ENCODE data around the gene SRRM2.
A peak's percentile ranks its signal among the peaks of the same experiment; 100 is the strongest.

The SRRM2 gene

DNA sequence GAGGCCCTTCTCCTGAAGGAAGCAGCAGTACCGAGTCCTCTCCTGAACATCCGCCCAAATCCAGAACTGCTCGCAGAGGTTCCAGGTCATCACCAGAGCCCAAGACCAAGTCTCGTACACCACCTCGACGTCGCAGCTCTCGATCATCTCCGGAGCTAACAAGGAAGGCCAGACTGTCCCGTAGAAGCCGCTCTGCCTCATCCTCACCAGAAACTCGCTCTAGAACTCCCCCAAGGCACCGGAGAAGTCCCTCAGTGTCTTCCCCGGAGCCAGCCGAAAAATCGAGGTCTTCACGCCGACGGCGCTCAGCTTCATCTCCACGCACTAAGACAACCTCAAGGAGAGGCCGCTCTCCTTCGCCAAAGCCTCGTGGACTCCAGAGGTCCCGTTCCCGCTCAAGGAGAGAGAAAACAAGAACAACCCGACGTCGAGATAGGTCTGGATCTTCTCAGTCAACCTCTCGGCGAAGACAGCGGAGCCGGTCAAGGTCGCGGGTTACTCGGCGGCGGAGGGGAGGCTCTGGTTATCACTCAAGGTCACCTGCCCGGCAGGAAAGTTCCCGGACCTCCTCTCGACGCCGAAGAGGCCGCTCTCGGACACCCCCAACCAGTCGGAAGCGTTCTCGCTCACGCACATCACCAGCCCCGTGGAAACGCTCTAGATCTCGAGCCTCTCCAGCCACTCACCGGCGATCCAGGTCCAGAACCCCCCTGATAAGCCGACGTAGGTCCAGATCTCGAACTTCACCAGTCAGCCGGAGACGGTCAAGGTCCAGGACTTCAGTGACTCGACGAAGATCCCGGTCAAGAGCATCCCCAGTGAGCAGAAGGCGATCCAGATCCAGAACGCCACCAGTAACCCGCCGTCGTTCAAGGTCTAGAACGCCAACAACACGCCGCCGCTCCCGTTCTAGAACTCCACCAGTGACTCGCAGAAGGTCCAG, 13.3 kb downstream of the SRRM2 start:
- ATAC-seq, result no peak

DNA sequence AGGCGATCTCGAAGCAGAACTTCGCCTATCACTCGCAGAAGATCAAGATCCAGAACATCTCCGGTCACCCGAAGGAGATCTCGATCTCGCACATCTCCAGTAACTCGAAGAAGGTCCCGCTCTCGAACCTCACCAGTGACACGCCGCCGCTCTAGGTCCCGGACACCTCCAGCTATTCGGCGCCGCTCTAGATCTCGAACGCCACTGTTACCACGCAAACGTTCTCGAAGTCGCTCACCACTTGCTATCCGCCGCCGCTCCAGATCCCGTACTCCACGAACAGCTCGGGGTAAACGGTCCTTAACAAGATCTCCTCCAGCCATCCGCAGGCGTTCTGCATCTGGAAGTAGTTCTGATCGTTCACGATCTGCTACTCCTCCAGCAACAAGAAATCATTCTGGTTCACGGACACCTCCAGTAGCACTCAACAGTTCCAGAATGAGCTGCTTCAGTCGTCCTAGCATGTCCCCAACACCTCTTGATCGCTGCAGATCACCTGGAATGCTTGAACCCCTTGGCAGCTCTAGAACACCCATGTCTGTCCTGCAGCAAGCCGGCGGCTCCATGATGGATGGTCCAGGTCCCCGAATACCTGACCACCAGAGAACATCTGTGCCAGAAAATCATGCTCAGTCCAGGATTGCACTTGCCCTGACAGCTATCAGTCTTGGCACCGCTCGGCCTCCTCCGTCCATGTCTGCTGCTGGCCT, 14.1 kb downstream of the SRRM2 start:
- ATAC-seq, result no peak

DNA sequence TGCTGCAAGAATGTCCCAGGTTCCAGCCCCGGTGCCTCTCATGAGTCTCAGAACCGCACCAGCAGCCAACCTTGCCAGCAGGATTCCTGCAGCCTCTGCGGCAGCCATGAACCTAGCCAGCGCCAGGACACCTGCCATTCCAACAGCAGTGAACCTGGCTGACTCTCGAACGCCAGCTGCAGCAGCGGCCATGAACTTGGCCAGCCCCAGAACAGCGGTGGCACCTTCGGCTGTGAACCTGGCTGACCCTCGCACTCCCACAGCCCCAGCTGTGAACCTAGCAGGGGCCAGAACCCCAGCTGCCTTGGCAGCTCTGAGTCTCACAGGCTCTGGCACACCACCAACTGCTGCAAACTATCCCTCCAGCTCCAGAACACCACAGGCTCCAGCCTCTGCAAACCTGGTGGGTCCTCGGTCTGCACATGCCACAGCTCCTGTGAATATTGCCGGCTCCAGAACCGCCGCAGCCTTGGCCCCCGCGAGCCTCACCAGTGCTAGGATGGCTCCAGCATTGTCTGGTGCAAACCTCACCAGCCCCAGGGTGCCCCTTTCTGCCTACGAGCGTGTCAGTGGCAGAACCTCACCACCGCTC, 14.8 kb downstream of the SRRM2 start:
- ATAC-seq, result no peak

DNA sequence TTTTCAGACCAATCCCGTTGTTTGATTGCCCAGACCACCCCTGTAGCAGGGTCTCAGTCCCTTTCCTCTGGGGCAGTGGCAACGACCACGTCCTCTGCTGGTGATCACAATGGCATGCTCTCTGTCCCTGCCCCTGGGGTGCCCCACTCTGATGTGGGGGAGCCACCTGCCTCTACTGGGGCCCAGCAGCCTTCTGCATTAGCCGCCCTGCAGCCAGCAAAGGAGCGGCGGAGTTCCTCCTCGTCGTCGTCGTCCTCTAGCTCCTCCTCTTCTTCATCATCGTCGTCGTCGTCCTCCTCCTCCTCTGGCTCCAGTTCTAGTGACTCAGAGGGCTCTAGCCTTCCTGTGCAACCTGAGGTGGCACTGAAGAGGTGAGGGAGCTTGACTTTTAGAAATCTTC, 15.5 kb downstream of the SRRM2 start:
- ATAC-seq, result no peak

DNA sequence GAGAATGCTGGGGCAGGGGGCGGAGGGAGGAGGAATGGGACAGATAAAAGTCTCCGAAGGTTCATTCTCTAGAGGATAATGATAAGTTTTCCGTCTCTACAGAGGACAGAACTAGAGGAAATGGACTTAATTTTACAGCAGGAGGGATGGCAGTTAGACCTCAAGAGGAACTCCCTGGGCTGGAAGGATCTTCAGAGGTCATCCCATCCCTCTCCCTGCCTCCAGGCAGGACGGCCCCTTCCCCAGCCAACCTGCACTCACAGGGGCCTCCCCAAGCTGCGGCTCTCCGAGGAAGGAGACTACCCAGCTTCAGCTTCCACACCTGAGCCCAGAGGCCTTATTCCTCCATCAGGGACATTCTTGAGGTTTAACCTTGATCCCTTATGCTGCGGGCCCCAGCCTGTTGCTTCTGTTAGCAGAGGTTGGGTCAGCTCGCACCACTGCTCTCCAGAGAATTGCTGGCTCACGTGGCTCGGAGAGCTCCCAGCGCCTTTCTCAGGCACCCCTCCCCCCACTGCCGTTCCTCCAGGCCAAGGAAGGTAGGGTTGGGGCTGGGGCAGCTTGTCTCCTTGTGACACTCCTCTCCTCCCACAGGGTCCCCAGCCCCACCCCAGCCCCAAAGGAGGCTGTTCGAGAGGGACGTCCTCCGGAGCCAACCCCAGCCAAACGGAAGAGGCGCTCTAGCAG, 16.1 kb downstream of the SRRM2 start:
- ATAC-seq, result no peak

DNA sequence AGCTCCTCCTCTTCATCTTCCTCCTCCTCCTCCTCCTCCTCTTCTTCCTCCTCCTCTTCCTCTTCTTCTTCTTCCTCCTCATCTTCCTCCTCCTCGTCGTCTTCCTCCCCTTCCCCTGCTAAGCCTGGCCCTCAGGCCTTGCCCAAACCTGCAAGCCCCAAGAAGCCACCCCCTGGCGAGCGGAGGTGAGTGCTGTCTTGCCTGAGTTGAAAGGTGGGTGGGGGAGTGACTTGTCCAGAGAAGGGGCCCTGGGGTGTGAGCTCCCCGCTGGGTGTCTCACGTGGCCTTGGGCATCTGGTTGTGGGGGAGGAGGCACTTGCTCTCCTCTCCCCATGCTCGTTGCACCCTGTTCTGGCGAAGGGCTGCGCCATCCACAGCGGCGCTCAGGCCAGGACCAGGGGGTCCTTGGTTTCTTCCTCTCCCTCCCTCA, 16.7 kb downstream of the SRRM2 start:
- ATAC-seq, result no peak

DNA sequence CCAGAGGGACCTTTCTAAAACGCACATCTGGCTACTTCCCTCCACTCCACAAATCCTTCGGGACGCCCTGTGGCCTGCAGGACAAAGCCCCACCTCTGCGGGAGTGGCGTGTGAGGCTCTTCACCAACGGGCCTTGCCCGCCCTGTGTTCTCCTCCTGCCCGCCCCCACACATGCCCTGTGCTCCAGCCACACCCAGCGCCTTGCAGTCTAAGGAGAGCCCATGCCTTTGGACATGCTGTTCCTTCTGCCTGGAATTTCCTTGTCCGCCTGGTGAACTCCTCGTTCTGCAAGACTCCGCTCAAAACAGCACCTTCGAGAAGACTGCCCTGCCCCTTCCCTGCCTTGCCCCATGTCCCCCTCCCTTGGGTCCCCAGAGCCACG, 17.2 kb downstream of the SRRM2 start:
- no peak for ATAC-seq

DNA sequence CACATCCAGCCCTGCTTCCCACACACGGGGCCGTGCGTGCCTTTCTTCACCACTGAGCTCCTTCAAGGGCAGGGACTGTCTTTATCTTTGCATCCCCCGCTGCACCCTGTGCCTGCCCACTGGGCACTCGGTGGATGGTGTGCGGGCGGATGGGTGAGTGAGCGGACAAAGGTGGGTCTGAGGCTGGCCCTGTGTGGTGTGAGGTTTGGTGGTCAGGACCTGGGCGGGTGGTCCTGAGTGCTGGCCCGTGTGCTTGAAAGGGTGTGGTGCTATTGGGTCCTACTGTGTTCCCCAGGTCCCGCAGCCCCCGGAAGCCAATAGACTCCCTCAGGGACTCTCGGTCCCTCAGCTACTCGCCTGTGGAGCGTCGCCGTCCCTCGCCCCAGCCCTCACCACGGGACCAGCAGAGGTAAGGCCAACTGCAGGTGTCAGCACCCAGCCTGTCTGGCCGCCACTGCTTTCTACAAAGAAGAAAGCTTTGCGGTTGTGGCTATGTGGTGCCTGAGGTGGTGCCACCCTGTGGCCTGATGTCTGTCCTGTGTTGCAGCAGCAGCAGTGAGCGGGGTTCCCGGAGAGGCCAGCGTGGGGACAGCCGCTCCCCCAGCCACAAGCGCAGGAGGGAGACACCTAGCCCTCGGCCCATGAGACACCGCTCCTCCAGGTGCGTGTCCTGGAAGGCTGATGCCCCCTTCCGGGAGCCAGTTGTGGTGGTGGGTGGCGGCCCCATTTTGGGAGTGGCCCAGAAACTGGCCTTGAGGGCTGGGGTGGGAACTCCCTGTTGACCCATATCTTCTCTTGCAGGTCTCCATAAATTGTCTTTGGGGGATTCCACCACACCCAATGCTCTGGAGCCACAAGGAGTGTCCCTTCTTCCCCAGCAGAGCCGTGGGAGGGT, 17.9 kb downstream of the SRRM2 start:
- ATAC-seq, result no peak

DNA sequence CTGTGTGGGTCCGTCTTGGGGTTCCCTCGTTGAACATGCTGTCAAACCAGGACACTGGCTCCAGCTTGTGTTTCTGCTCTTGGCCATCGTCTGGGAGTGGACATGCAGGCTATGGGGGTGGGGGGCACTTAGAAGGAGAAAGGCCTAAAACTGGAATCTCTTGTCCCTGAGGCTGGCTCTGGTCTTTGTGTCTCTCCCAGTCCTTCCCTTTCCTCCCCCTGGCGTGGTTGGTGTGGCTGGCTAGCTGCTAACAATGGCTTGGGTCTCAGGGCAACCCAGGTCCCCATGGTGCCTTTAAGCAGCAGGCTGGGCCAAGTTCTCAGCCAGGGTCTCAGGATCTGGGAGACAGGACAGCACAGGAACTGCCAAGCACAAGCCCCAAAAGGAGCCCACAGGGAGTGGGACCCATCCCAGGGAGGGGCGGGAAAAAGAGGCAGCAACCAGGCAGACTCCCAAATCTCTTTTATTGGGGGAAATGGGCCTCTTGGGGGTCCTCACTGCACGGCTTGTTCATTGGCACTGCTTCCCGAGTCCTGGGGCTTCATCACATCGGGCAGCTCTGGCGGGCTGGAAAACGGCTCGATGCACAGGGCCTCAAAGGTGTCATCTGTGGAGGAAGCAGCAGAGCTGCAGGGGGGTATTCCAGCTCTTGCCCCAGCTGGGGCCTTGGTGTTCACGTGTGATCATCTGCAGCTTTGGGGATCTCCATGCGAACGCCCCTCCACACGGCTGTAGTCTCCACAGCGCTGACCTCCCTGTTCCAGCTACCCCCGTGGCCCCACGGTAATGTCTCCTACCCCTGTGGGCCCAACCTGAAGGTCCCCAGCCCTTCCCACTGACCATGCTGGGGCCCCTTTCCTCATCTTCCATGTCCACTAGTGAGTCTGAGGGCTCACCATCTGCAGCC, 19.3 kb downstream of the SRRM2 start:
- ATAC-seq, result no peak

DNA sequence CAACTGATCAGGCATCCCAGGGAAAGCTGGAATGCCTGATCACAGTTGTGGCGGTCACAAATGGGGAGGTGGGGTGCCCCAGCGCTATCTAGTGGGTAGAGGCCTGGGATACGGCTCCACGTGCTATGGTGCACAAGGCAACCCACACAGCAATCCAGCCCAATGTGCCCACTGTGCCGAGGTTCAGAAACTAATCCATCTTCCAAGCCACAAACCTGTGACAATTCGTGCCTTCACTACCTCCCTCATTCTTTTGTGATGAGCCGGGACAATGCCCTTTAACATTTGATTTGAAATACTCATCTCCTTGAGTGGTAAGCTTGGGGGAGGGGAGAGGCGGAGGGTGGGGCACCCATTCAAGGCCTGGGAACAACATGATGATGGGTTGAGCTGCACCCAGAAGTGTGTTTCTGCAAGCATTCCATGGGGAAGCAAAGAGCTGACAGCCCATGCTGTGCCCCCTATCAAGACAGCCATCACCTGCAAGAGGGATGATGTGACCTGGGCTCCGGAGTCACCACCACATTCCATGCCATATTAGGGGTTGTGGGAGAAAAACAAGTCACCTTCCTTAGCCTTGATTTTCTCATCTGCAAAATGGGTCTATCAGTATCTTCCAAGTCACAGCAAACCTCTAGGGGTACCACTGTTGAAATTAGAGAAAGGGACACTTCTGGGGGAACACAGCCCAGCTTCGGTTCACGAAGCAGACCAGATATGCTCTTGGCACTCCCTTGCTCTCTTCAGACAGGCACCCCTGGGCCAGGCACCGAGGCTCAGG, 20.9 kb downstream of the SRRM2 start:
- ATAC-seq, result no peak

DNA sequence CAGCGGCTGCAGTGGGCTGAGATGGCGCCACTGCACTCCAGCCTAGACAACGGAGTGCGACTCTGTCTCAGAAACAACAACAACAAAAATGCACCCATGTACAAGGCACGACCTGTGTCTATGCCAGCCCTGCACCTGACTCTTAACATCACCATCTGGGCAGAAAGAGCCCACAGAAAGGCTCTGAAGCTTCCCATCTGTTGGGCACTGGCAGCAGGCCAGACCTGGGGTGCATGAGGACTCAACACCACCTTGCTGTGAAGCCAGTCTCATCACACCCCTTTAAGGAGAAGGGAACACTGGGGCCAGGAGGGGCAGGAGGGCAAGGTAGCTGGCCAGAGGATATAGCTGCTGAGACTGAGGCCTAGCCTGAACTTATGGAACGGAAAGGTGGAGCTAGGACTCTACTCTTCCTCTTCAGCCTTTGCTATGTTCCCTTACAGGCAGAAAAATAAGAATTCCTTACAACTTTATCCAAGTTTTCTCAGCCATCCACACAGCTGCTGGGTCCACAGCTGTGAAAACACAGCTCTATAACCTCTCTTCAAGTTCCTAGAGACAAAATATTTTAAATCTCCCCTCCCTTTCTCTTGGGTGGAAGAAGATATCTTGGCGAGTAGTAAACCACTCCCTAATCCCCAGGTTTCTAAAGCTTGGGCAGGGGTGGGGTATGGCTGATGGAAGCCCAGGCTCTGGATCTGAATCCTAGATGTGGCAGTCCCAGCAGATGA, 21.9 kb downstream of the SRRM2 start:
- no peak for ATAC-seq

DNA sequence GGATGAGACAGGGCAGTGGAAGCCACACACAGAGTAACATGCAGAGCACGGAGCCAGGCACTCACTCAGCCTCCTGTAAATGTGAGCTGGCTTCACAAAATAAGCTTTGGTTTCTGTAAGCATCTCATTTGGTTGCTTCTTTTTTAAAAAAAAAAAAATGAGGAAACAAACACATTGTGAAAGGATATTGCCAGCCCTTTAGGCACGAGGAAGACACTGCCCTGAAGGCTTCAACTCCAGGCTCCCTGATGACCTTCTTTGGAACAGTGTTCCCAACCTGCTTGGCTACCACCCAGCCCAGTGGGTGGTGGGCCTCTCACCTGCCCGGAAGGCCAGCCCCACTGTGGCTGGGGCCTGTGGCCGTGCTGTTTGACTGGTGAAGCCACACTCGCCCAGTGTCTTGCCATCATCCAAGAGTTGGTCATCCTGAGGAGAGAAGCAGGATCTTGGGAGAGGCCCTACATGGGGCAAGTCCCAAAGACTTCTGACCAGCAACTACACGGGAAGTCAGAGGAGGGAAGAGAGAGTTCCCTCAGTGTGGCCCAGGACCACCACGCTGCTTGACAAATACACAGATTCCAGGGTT, 22.8 kb downstream of the SRRM2 start:
- no peak for ATAC-seq

DNA sequence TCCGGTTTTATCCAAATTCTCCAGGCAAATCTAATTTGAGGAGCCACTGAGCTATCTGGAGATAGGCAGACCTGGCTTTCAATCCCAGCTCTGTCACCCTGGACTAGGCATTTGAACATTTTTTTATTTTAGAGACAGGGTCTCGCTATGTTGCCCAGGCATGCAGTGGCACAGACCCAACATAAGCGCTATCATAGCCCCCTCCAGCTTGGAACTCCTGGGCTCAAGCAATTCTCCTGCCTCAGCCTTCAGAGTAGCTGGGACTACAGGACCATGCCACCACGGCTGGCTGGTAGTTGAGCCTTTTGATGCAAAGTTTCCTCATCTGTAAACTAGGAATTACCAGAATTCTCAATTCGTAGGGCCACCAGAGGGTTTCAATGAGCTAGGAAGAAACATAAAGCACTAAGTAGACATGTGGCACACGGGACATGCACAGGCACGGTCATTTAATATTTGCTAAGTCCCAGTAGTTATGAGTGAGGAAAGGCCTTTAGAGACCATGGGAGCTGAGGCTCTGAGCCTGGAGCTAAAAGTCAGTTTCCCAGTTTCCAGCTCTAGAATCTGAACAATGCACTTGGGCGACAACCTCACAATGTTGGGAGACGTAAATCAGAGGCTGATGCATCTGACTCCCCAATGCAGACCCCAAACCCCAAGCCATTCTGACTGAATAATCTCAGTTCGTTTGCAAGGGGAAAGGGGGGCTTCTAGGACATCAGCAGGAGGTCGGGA, 23.5 kb downstream of the SRRM2 start:
- ATAC-seq, result no peak

DNA sequence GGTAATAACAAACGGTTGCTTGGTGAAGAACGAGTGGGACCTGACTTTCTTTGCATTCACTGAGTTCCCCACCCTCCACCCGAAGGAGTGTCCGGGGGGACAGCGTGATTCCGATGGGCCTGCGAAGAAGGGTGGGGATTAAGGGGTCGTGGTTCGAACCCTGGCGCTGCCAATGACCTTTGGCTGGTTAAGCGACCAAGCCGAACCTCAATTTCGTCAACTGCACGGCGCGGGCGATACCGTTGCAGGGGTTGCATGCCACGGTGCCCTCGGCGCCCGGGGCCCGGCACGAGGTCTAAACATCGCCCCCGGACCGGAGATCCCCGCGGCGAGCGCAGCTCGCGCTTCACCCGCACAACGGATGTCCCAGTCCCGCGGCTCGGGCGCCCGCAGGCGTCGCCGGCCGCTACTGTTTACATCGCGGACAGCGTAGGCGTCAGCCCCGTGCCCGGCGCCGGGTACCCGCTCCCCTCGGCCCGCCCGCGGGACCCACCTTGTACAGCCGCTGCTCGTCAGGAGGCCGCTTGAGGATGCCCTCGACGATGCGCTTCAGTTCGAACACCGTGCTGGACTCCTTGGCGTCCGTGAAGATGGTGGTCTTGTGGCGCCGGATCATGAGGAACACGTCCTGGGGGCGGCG, 24.2 kb downstream of the SRRM2 start:
- peak; percentile 20 to 27 for ATAC-seq

DNA sequence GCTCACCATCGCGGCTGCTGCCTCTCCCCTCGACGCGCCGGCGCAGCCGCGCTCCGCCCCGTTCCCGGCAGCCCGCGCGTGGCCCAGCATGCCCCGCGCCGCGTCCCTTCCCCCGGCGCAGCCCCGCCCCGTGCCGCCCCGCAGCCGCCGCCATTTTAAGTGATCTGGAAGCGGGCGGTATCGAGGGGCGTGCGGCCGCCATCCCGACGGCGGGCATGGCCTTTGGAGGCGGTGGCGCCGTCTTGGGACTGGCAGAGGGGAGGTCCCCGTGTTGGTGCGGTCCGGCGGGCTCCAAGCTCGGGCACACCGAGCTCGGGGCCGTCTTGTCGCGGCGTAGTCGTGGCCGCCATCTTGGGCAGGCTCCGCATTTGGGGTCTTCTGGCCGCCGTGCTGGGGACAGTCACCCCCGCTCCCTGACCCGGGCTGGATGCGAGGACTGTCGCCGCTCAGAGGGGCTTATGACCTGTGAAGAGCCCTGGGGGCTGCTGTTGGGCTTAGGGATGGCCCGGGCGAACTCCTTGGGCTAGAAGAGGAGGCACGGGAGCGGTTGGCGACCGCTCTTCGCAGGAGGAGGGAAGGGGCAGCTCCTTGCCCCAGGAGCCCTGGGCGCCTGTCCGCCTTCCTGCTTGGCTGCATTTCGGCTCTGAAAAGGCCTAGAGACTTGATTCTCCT, 24.9 kb downstream of the SRRM2 start, which contains the start of gene ELOB:
Gene ELOB (minus strand): TSS at position 50 of the 672 bp plus-strand sequence. CDS start 41 bp downstream, at position 9.
- ATAC-seq, result peak; percentile 94 to 95

DNA sequence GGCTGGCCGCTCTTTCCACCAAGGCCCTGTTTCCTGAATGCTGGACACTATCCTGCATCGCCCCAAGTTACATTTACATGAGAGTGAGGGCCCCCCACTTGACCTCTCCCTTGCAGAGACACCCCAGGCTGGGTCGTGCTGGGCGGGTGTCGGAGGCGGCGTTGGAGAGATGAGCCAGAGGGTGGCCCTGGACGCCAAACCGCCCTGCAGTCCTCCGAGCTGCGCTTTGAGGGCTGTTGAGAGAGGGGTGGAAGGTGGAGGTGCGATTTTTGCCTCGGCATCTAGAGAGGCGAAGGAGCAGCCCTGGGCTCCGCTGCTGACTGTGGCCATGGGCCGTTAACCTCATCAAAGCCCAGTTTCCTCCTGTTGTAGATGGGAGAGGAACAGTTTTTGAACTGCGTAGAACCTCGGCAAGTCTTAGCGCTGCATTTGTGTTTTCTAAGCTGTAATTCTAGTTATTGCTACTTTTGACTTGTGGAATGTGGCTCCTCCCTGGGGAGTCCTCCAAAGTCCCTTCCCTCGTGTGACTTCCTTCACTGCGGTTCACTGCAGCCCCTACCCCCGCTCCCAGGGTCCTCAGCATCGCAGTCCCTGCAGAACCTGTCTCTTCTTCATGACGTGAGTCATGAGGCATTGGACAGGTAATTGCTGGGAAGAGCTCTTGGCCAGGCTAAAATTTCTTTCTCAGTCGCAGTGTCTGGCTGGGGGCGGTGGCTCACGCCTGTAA, 25.6 kb downstream of the SRRM2 start:
- peak; percentile 8 to 12 for ATAC-seq
